ENCODE measurements around the gene SPDYE1.
"Not testable (repeated sequence)": the region's sequence is repeated elsewhere in the genome, so short reads cannot be mapped to it uniquely, and the experiment has no call there.

SPDYE1 gene

GRCh38 chr7:43956027-43956426, 41.7 kb upstream of the SPDYE1 start:
- peak overlapping the region; percentile 44 for H3K4me2 ChIP-seq (ENCODE audit: low read length)
- H4K20me1 ChIP-seq (ENCODE audit: control insufficient read depth, insufficient read depth, low read depth, low read length): no peaks in the 10 kb centered on the region
- H3K79me2 ChIP-seq (ENCODE audit: control insufficient read depth, low read length): no peaks in the 10 kb centered on the region
- H3K9me2 ChIP-seq (replicated peaks; ENCODE audit: control insufficient read depth, low read length): no peaks in the 10 kb centered on the region
- H3K4me1 ChIP-seq (ENCODE audit: control insufficient read depth, low read length): peaks cover 23% of the 10 kb centered on the region
- no peak overlapping the region for H3K27ac ChIP-seq (ENCODE audit: low read depth, low read length)
- no peaks in the 10 kb centered on the region for H3K9me3 ChIP-seq (ENCODE audit: control insufficient read depth, insufficient read depth, low read length)
- H3K36me3 ChIP-seq (ENCODE audit: control insufficient read depth, low read length): no peaks in the 10 kb centered on the region
- TF ChIP-seq CTCF (IDR thresholded peaks at IDR 0.05; ENCODE audit: low read depth, low read length, poor library complexity, severe bottlenecking) (no peak), EZH2phosphoT487 (IDR thresholded peaks at IDR 0.05; ENCODE audit: borderline replicate concordance, low read length) (no peak)
- no peaks in the 10 kb centered on the region for H3K27me3 ChIP-seq (ENCODE audit: control insufficient read depth, low read length)
- H3F3A ChIP-seq (ENCODE audit: control insufficient read depth, insufficient read depth): no peaks in the 10 kb centered on the region
- no peak overlapping the region for H3K4me3 ChIP-seq (ENCODE audit: low read length)

DNA sequence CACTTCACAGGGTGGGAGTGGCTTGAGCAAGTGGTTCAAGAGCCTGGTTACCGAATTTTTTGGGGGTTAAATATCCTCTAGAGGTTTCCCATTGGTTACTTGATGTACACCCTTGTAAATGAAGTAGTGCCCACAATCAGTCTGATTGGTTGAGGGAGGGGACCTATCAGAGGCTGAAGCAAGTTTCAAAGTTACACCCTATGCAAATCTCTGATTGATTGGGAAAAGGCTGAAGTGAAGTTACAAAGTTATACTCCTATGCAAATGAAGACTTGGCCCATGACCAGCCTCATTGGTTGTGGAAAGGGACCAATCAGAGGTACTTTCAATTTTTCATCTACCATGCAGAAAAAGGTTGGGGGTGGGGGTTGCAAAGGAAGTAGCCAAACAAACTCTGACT, 36.8 kb upstream of the SPDYE1 start:
- Histone ChIP-seq H3K9me2 (replicated peaks; ENCODE audit: control insufficient read depth, low read length) (no peaks in the 10 kb centered on the region), H3K27me3 (ENCODE audit: control insufficient read depth, low read length) (no peaks in the 10 kb centered on the region), H3K27ac (ENCODE audit: low read depth, low read length) (no peak overlapping the region), H3K36me3 (ENCODE audit: control insufficient read depth, low read length) (no peaks in the 10 kb centered on the region), H3K79me2 (ENCODE audit: control insufficient read depth, low read length) (no peaks in the 10 kb centered on the region), H3F3A (ENCODE audit: control insufficient read depth, insufficient read depth) (no peaks in the 10 kb centered on the region), H3K4me1 (ENCODE audit: control insufficient read depth, low read length) (peaks cover 7% of the 10 kb centered on the region), H3K9me3 (ENCODE audit: control insufficient read depth, insufficient read depth, low read length) (no peaks in the 10 kb centered on the region), H3K4me2 (ENCODE audit: low read length) (no peak overlapping the region), H4K20me1 (ENCODE audit: control insufficient read depth, insufficient read depth, low read depth, low read length) (no peaks in the 10 kb centered on the region), H3K4me3 (ENCODE audit: low read length) (no peak overlapping the region)
- TF ChIP-seq CTCF (IDR thresholded peaks at IDR 0.05; ENCODE audit: low read depth, low read length, poor library complexity, severe bottlenecking) (no peak), EZH2phosphoT487 (IDR thresholded peaks at IDR 0.05; ENCODE audit: borderline replicate concordance, low read length) (no peak)

DNA sequence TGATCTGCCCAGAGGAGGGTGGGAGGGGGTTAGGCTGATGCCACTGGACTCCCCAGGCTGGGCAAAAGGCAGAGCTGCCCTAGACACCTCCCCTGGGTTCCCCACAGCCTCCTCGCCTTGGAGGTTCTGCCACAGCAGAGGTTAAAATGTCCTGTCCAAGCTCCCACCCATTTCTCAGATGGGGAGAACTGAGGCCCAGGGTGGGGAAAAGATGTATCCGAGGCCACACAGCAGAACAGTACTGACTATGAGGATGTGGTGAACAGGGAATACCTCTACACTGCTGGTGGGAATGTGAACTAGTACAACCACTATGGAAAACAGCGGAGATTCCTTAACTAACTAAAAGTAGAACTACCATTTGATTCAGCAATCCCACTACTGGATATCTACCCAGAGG, 31.3 kb upstream of the SPDYE1 start:
- H3K79me2 ChIP-seq (ENCODE audit: control insufficient read depth, low read length); H3K4me2 ChIP-seq (ENCODE audit: low read length); H3F3A ChIP-seq (ENCODE audit: control insufficient read depth, insufficient read depth); H3K27me3 ChIP-seq (ENCODE audit: control insufficient read depth, low read length); H3K4me3 ChIP-seq (ENCODE audit: low read length); H3K27ac ChIP-seq (ENCODE audit: low read depth, low read length); H3K36me3 ChIP-seq (ENCODE audit: control insufficient read depth, low read length); H3K4me1 ChIP-seq (ENCODE audit: control insufficient read depth, low read length); H3K9me3 ChIP-seq (ENCODE audit: control insufficient read depth, insufficient read depth, low read length); H4K20me1 ChIP-seq (ENCODE audit: control insufficient read depth, insufficient read depth, low read depth, low read length); H3K9me2 ChIP-seq (replicated peaks; ENCODE audit: control insufficient read depth, low read length): not testable (repeated sequence)

DNA sequence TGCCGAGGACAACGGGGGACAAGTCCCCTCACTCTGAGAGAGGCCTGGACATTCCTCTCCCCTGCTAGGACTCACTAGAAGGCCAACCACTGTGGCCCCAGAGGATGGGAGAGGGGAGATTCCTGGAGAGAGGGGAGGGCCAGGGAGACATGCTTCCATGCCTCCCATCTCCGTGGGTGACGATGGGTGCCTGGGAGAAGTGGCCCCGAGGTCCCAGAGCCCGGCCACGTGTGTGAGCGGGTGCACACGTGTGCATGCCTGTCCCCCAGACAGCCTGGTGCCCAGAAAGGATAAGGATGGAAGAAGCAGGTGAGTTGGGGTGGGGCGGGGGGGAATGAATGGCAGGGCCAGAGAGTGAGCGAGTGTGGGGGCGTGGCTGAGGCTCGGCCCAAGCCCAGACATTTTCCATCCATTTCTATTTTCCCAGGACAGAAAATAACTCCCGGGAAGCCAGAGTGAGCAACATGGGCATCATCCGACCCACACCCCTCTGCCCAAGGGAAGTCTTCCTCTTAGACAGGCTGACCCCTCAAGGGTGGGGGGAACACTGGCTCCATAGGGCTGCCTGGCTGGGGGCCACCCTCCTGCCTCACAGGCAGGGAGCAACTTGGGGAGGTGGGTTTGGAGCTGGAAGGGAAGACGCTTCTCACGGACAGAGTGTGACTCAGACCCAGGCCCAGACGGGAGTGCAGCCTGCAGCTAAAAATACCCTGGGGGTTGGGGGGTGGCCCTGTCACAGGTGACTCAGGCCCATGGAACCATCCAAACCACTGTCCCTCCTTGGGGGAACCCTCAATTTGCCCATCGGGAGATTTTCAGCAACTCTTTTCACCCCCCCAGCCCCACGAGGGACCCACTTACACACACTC, 29.3 kb upstream of the SPDYE1 start:
- not testable (repeated sequence) for H3K9me2 ChIP-seq (replicated peaks; ENCODE audit: control insufficient read depth, low read length); H3F3A ChIP-seq (ENCODE audit: control insufficient read depth, insufficient read depth); H3K4me3 ChIP-seq (ENCODE audit: low read length); H3K36me3 ChIP-seq (ENCODE audit: control insufficient read depth, low read length); H3K4me2 ChIP-seq (ENCODE audit: low read length); H4K20me1 ChIP-seq (ENCODE audit: control insufficient read depth, insufficient read depth, low read depth, low read length); H3K27ac ChIP-seq (ENCODE audit: low read depth, low read length); H3K27me3 ChIP-seq (ENCODE audit: control insufficient read depth, low read length); H3K9me3 ChIP-seq (ENCODE audit: control insufficient read depth, insufficient read depth, low read length); H3K79me2 ChIP-seq (ENCODE audit: control insufficient read depth, low read length); H3K4me1 ChIP-seq (ENCODE audit: control insufficient read depth, low read length)

DNA sequence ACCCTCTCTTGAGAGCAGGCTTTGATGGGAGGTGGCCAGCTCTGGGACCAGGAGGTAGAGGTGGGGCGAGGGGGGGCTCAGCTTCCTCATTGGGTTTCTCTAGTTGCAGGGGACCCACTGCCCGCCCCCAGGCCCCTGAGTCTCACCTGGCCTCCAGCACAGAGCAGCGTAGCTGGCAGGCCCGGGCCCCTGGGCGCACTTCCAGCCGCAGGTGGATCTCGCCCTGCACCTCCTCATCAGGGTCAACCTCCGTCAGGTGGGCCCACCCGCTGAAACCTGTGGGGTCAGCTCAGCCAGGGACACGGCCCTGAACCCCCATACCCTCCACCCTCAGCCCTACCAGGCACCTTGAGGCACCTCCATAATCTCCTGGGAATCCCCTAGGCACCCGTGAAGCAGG, 28.1 kb upstream of the SPDYE1 start:
- H3K9me3 ChIP-seq (ENCODE audit: control insufficient read depth, insufficient read depth, low read length); H3K79me2 ChIP-seq (ENCODE audit: control insufficient read depth, low read length): not testable (repeated sequence)

GRCh38 chr7:43970698-43971097, 27.0 kb upstream of the SPDYE1 start:
- not testable (repeated sequence) for H3K4me1 ChIP-seq (ENCODE audit: control insufficient read depth, low read length); H3K36me3 ChIP-seq (ENCODE audit: control insufficient read depth, low read length); H3K4me2 ChIP-seq (ENCODE audit: low read length); H3K9me3 ChIP-seq (ENCODE audit: control insufficient read depth, insufficient read depth, low read length); H3K27ac ChIP-seq (ENCODE audit: low read depth, low read length); H4K20me1 ChIP-seq (ENCODE audit: control insufficient read depth, insufficient read depth, low read depth, low read length); H3K9me2 ChIP-seq (replicated peaks; ENCODE audit: control insufficient read depth, low read length); H3K4me3 ChIP-seq (ENCODE audit: low read length); H3K27me3 ChIP-seq (ENCODE audit: control insufficient read depth, low read length); H3K79me2 ChIP-seq (ENCODE audit: control insufficient read depth, low read length); H3F3A ChIP-seq (ENCODE audit: control insufficient read depth, insufficient read depth)

More for the DNA sequence above, 28.1 kb upstream of the SPDYE1 start:
- not testable (repeated sequence) for H3K27ac ChIP-seq (ENCODE audit: low read depth, low read length); H3K4me1 ChIP-seq (ENCODE audit: control insufficient read depth, low read length); H3K4me2 ChIP-seq (ENCODE audit: low read length); H3K36me3 ChIP-seq (ENCODE audit: control insufficient read depth, low read length); H4K20me1 ChIP-seq (ENCODE audit: control insufficient read depth, insufficient read depth, low read depth, low read length); H3K4me3 ChIP-seq (ENCODE audit: low read length); H3F3A ChIP-seq (ENCODE audit: control insufficient read depth, insufficient read depth); H3K27me3 ChIP-seq (ENCODE audit: control insufficient read depth, low read length); H3K9me2 ChIP-seq (replicated peaks; ENCODE audit: control insufficient read depth, low read length)

All from DOHH2 (cell line).